BLaER1 treated with 17β-estradiol and CSF1 and Interleukin-3, amounts not matched to agents 10 nM and 100 nM (cell line): ENCODE results near the gene ALDH1A2.
"Not testable (repeated sequence)": the region's sequence is repeated elsewhere in the genome, so short reads cannot be mapped to it uniquely, and the experiment has no call there.

Experiments used
- H3K27ac ChIP-seq, 11 experiments: shearing (Covaris generic); formaldehyde crosslinking; 2 replicates each; pipeline ENCODE4 v1.8.1; 2022
- H3K27me3 ChIP-seq, 11 experiments: shearing (Covaris generic); formaldehyde crosslinking; 2 replicates each; pipeline ENCODE4 v1.8.1; 2022
- H3K36me3 ChIP-seq, 11 experiments: shearing (Covaris generic); formaldehyde crosslinking; 2 replicates each; pipeline ENCODE4 v1.8.1; 2022
- H3K4me1 ChIP-seq, 10 experiments: shearing (Covaris generic); formaldehyde crosslinking; 2 replicates each; pipeline ENCODE4 v1.8.1; 2022
- H3K4me2 ChIP-seq, 11 experiments: shearing (Covaris generic); formaldehyde crosslinking; 2 replicates each; pipeline ENCODE4 v1.8.1; 2022
- H3K4me3 ChIP-seq, 10 experiments: shearing (Covaris generic); formaldehyde crosslinking; 2 replicates each; pipeline ENCODE4 v1.8.1; 2022
- H3K9ac ChIP-seq, 11 experiments: shearing (Covaris generic); formaldehyde crosslinking; 2 replicates each; pipeline ENCODE4 v1.8.1; 2022
- H3K9me3 ChIP-seq, 11 experiments: shearing (Covaris generic); formaldehyde crosslinking; replicated peaks in 1 of 11; 2 replicates each; pipeline ENCODE4 v1.8.1; 2022
- H4K20me1 ChIP-seq, 11 experiments: shearing (Covaris generic); formaldehyde crosslinking; 2 replicates each; pipeline ENCODE4 v1.8.1; 2022
- Cebpa-rat ChIP-seq, 11 experiments: shearing (Covaris generic); IDR thresholded peaks; 2 replicates each; pipeline ENCODE4 v1.8.1; 2022

ALDH1A2 gene

DNA sequence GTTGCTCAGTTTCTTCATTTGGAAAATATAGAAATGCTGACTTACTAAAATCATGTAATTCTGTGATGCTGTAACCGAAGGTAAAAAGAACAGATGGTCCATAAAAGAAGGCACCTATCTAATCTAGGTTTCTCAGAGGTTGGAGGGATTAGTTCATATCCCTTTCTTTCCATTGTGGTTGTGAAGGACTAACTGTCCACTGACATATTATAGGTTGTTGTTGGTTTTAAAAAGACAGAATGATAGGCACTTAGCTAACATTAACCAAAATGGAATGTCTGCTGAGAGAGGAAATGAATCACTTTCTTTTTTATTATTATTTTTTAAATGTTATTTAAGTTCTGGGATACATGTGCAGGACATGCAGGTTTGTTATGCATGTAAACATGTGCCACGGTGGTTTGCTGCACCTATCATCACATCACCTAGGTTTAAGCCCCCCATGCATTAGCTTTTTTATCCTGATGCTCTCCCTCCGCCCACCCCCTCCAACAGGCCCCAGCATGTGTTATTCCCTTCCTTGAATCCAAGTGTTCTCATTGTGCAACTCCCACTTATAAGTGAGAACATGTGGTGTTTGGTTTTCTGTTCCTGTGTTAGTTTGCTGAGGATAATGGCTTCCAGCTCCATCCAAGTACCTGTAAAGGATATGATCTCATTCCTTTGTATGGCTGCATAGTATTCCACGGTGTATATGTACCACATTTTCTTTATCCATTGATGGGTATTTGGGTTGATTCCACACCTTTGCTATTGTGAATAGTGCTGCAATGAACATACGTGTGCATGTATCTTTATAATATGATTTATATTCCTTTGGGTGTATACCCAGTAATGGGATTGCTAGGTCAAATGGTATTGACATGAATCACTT is 45.8 kb downstream of the ALDH1A2 start:
- H3K4me2 ChIP-seq, result no peak overlapping the region
- no peaks in the 10 kb centered on the region for H3K36me3 ChIP-seq
- no peak overlapping the region for H3K27ac ChIP-seq
- H3K9ac ChIP-seq, result no peak overlapping the region
- H3K27me3 ChIP-seq, result no peaks in the 10 kb centered on the region
- no peaks in the 10 kb centered on the region for H3K4me1 ChIP-seq
- H4K20me1 ChIP-seq, result no peaks in the 10 kb centered on the region
- peaks cover 4 to 31% (median 12%) of the 10 kb centered on the region in 11 experiments; a peak in 16 of 22 replicates for H3K9me3 ChIP-seq
- TF ChIP-seq Cebpa-rat (IDR thresholded peaks at IDR 0.05), result no peak
- no peak overlapping the region for H3K4me3 ChIP-seq

DNA sequence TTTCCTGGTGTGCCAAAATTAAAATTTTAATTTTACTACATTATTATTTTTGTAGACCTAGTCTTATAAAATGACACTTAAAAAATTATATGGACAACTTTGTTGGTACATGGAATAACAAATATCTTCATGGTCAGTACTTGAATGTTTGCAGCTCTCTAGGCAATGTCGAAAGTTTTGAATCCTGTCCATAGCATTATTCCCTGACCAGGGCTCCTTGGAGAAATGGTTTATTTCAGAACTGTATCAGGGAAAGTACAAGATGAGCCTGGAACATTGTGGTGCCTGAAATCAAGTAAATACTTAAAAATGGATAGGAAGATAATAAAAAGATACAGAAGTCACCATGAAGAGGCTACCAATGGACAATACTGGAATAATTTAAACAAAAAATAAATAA is 47.6 kb downstream of the ALDH1A2 start:
- H3K27me3 ChIP-seq, result no peaks in the 10 kb centered on the region
- no peaks in the 10 kb centered on the region for H4K20me1 ChIP-seq
- H3K9ac ChIP-seq, result no peak overlapping the region
- no peak for TF ChIP-seq Cebpa-rat (IDR thresholded peaks at IDR 0.05)
- no peak overlapping the region for H3K27ac ChIP-seq
- H3K9me3 ChIP-seq, result peaks cover 0 to 13% (median 5%) of the 10 kb centered on the region in 11 experiments; a peak in 9 of 22 replicates
- no peak overlapping the region for H3K4me3 ChIP-seq
- H3K36me3 ChIP-seq, result no peaks in the 10 kb centered on the region
- no peaks in the 10 kb centered on the region for H3K4me1 ChIP-seq
- H3K4me2 ChIP-seq, result no peak overlapping the region

DNA sequence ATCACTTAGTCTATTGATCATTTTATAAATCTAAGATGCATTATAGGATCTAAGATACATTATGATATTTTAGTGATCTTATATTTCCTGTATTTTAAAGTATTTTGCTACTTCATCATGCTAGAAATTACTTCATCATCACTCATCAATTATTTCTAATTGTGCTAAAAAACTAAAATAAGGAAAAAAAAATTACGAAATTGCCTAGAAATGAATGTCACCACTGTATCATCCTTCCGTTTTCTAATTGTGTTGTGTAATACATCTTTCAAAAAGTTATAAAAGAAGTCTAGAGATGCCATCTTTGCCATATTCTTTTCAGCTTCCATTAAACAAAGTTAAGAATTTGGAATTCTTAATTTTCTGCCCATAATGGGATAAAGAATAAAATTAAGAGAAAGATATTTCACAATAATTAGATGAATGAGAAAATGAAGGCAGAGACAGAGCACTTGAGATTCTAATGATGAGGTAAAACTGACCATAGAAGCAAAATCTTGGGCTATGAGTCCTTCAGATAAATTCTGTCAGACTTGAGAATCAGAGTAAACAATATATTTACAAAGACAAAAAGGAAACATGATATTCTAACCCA is 48.8 kb downstream of the ALDH1A2 start:
- no peak overlapping the region for H3K9ac ChIP-seq
- 0 out of 22 replicates have a peak, but pooled peaks cover 0 to 1% (median 0%) of the 10 kb centered on the region in 11 experiments for H3K9me3 ChIP-seq
- no peak overlapping the region for H3K4me2 ChIP-seq
- H4K20me1 ChIP-seq, result no peaks in the 10 kb centered on the region
- H3K4me1 ChIP-seq, result no peaks in the 10 kb centered on the region
- no peaks in the 10 kb centered on the region for H3K27me3 ChIP-seq
- no peaks in the 10 kb centered on the region for H3K36me3 ChIP-seq
- TF ChIP-seq Cebpa-rat (IDR thresholded peaks at IDR 0.05), result 0 out of 22 replicates have a peak, but pooled peaks of 1 of the 11 experiments have one; percentile 12
- no peak overlapping the region for H3K4me3 ChIP-seq
- no peak overlapping the region for H3K27ac ChIP-seq

DNA sequence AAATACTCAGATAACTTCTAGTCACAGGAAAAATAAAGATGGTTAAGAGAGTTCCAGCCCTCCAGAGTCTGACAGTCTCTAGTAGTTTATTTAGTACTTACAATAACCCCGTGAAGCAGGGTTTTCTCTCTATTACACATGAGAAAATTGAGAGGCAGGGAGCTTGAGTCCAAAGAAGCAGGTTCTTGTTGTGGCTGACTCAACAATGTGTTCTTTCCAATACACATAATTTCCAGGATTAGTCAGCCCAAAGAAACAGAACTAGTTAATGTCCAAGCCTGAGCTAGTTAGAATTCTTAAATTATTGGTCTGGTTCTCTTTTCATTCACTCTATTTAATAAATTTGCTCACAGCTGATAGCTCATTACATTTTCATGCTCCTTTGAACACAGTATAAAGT is 49.9 kb downstream of the ALDH1A2 start:
- TF ChIP-seq Cebpa-rat (IDR thresholded peaks at IDR 0.05), result no peak

DNA sequence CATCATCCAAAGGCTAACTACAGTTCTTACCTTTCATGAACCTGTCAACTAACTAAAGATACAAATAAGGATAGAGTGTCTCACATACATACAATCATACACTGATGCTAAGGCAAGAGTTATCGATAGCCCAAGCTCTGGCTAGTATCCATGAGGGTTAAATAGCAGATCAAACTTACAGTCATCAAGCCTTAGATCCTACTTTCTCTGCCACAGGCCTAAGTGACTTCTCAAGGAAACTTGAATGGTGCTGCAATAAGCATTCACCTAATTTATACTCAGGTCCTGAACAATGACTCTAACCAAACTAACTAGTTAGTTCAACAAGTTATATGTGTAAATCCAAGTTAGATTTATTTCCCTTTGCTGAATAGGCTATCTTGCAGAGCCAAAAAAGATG is 51.0 kb downstream of the ALDH1A2 start:
- Histone ChIP-seq H3K36me3 (no peaks in the 10 kb centered on the region), H3K4me3 (no peak overlapping the region), H3K27me3 (no peaks in the 10 kb centered on the region), H3K27ac (no peak overlapping the region), H3K9ac (no peak overlapping the region), H3K4me2 (no peak overlapping the region), H4K20me1 (no peaks in the 10 kb centered on the region), H3K4me1 (no peaks in the 10 kb centered on the region), H3K9me3 (no peaks in the 10 kb centered on the region)
- no peak for TF ChIP-seq Cebpa-rat (IDR thresholded peaks at IDR 0.05)

More for the DNA sequence above, 49.9 kb downstream of the ALDH1A2 start:
- Histone ChIP-seq H3K4me2 (no peak overlapping the region), H3K9ac (no peak overlapping the region), H4K20me1 (no peaks in the 10 kb centered on the region), H3K27ac (no peak overlapping the region), H3K27me3 (no peaks in the 10 kb centered on the region), H3K9me3 (no peaks in the 10 kb centered on the region), H3K4me1 (no peaks in the 10 kb centered on the region), H3K36me3 (no peaks in the 10 kb centered on the region), H3K4me3 (no peak overlapping the region)

DNA sequence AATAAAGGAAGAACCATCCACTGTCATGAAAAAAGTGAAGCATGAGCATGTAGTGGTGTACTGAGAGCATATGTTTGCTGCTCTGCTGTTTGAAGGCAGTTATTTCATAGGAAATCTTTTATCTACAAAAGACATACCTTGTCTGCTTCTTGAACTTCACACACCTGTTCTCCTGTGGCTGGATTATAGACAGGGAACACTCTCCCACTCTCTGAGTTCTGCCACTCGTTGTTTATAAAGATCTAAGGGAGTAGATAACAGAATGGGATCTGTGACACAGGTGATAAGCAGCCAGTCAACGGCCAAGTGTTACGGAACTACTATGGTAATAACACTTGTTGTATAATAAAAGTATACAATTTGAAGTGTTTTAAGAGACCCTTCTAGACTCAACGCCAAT is 51.5 kb downstream of the ALDH1A2 start:
- Histone ChIP-seq H3K4me3 (no peak overlapping the region), H3K4me2 (no peak overlapping the region), H3K9me3 (no peaks in the 10 kb centered on the region), H3K36me3 (no peaks in the 10 kb centered on the region), H4K20me1 (no peaks in the 10 kb centered on the region), H3K27ac (no peak overlapping the region), H3K9ac (no peak overlapping the region), H3K27me3 (no peaks in the 10 kb centered on the region), H3K4me1 (no peaks in the 10 kb centered on the region)
- no peak for TF ChIP-seq Cebpa-rat (IDR thresholded peaks at IDR 0.05)

DNA sequence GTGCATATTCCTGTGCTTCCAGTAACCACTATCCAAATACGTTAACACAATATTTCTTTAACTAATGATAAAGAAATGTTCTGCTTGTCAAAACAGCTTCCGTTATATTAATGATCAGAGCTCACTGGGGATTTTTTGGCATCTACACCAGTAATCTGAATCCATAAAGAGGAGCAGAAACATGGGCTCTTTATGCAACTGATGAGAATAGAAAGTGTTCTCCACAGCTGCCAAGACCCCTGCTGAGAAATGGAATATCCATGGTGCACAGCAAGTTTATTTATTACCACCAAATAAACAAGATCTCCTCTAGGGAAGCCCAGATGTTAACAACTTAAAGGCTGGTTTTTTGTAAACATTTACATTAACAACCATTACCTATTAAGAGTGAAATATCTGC is 54.5 kb downstream of the ALDH1A2 start:
- Histone ChIP-seq H3K27me3 (no peaks in the 10 kb centered on the region), H3K36me3 (no peaks in the 10 kb centered on the region), H3K9me3 (peaks cover 9 to 22% (median 12%) of the 10 kb centered on the region in 11 experiments; a peak in 18 of 22 replicates), H3K4me2 (no peak overlapping the region), H3K4me3 (no peak overlapping the region), H3K27ac (no peak overlapping the region), H3K4me1 (no peaks in the 10 kb centered on the region), H4K20me1 (no peaks in the 10 kb centered on the region), H3K9ac (no peak overlapping the region)
- no peak for TF ChIP-seq Cebpa-rat (IDR thresholded peaks at IDR 0.05)

DNA sequence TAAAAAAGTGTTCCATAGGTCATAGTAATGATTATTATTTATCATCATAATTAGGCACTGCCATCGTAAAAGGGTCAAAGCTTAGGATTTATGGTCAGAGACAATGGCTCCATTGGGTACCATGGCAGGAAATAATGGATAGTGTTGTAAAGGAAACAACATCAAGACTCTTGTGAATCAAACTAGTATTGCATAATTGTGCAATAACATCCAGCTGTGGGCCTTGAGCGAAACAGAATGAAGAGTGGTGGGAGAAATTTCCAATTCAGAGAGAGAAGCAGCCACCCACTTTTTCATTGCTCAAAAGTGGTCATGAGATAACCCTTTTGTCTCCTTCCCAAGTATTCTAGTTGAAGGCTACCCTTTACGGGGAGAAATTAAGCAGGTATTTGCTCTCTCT is 61.7 kb downstream of the ALDH1A2 start:
- peak in 5 of 11 experiments; percentile 15 to 84 (median 49); a peak in 7 of 22 replicates for TF ChIP-seq Cebpa-rat (IDR thresholded peaks at IDR 0.05)

DNA sequence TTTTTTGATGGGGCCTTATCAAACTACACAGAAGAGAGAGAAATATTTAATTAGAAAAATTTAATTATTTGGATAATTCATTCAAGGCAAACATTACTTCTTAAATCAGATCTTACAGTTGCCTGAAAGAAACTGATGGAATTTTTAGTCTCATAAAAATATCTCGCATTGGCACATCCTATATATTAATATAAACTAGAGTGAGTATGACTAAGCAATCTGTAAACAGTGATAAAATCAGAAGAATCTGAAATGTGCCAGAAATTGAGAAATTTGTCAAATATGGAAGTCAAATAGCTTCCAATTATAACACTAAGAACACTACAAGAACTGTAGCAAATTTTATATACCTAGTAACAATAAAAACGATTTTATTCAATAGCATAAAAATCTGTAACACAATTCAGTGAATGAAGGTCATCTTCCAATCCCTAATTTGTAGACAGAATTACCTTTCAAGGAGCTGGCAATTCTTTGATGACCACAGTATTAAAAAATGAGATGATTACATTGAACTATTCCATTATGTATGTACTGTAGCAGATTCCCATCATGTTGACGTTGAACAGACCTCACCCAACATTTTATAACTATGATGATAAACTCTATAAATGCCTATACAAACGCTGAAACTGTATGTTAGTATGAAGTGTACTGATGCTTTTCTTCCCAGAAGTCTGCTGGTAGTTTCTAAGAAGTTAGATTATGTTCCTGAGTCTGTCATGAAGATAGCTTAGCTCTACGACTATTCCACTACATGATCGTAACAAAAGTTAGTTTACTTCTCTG is 63.0 kb downstream of the ALDH1A2 start:
- no peak for TF ChIP-seq Cebpa-rat (IDR thresholded peaks at IDR 0.05)
- H3K27ac ChIP-seq, result no peak overlapping the region
- H3K9me3 ChIP-seq, result peaks cover 9 to 32% (median 21%) of the 10 kb centered on the region in 11 experiments; a peak in 18 of 22 replicates
- H3K9ac ChIP-seq, result no peak overlapping the region
- H3K36me3 ChIP-seq, result no peaks in the 10 kb centered on the region
- H3K4me3 ChIP-seq, result no peak overlapping the region
- H3K27me3 ChIP-seq, result no peaks in the 10 kb centered on the region
- H3K4me2 ChIP-seq, result no peak overlapping the region
- no peaks in the 10 kb centered on the region for H3K4me1 ChIP-seq
- H4K20me1 ChIP-seq, result no peaks in the 10 kb centered on the region

More for the DNA sequence above, 61.7 kb downstream of the ALDH1A2 start:
- H3K4me2 ChIP-seq, result no peak overlapping the region
- H3K9me3 ChIP-seq, result peaks cover 12 to 37% (median 21%) of the 10 kb centered on the region in 11 experiments; a peak in 18 of 22 replicates
- no peaks in the 10 kb centered on the region for H4K20me1 ChIP-seq
- no peak overlapping the region for H3K9ac ChIP-seq
- no peaks in the 10 kb centered on the region for H3K36me3 ChIP-seq
- H3K4me3 ChIP-seq, result no peak overlapping the region
- H3K4me1 ChIP-seq, result no peaks in the 10 kb centered on the region
- H3K27me3 ChIP-seq, result no peaks in the 10 kb centered on the region
- H3K27ac ChIP-seq, result no peak overlapping the region

DNA sequence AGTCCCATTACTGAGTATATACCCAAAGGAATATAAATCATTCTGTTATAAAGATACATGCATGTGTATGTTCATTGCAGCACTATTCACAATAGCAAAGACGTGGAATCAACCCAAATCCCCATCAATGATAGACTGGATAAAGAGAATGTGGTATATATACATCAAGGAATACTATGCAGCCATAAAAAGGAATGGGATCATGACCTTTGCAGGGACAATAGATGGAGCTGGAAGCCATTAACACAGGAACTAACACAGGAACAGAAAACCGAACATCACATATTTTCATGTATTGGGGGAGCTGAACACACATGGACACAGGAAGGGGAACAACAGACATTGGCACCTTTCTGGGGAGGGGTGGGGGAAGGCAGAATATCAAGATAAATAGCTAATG is 65.8 kb downstream of the ALDH1A2 start:
- not testable (repeated sequence) for H3K4me2 ChIP-seq, H3K9ac ChIP-seq, H3K4me3 ChIP-seq, H4K20me1 ChIP-seq, H3K36me3 ChIP-seq, H3K4me1 ChIP-seq, H3K27me3 ChIP-seq, H3K27ac ChIP-seq
- peaks cover 0 to 15% (median 10%) of the 10 kb centered on the region in 11 experiments; a peak in 10 of 22 replicates for H3K9me3 ChIP-seq
